HCT116 (cell line): Measurements from ENCODE around the gene SPATA6. TPM values are rescaled to one million over a fixed set of nuclear protein-coding genes. Genes with fewer than 3 reads are reported as not detected.

Source experiments
- ATAC-seq: fragments of 200-7000 bp; cut with Tn5 transposase; 2 replicates; pipeline ENCODE4 v1.9.1; 2020; ENCODE audit warnings: mild to moderate bottlenecking, moderate library complexity
- BruUV-seq: library from RNA; stranded (reverse); fragments of 400-500 nt; replicated peaks from 2 replicates; lab custom pipeline; 2021; lab: Mats Ljungman, UMichigan
- CTCF ChIA-PET: fragments of 300-600 bp; sonication (Branson Sonifier 250); formaldehyde crosslinking; loops from one replicate; lab custom pipeline; 2021; ENCODE audit warnings: antibody characterized with exemption; lab: Charles Lee
- POLR2A ChIA-PET: fragments of 300-600, 350-600 bp; sonication (Branson Sonifier 250); formaldehyde crosslinking; loops from one replicate; lab custom pipeline; 2021; ENCODE audit warnings: antibody characterized with exemption; lab: Charles Lee
- RAD21 ChIA-PET, 2 experiments: fragments of 300-600 bp; sonication (Branson Sonifier 250); formaldehyde crosslinking; loops; one replicate each; lab custom pipeline; 2023; ENCODE audit warnings: low total read pairs in 2 of 2; ENCODE audit not compliant: uncharacterized antibody in 2 of 2, unreplicated experiment in 2 of 2, low non-redundant PET in 1 of 2; lab: Charles Lee
- DNase-seq: peaks from one replicate; pipeline ENCODE4 v3.0.0-alpha.2; 2010; ENCODE audit warnings: low read depth, low spot score
- H2AFZ ChIP-seq: fragments of 200-600 bp; shearing (Covaris generic), sonication (generic); 2 replicates; pipeline ENCODE4 v1.6.1; 2017; ENCODE audit warnings: low read depth, mixed run types, mixed read lengths, antibody characterized with exemption, low read length; ENCODE audit not compliant: poor library complexity, severe bottlenecking
- H3K27ac ChIP-seq: 2 replicates; pipeline ENCODE4 v1.5.1; 2012; ENCODE audit warnings: low read depth, low read length
- H3K27me3 ChIP-seq: fragments of 200-600 bp; sonication (generic); 2 replicates; pipeline ENCODE4 v1.6.1; 2016; ENCODE audit warnings: mixed run types, low read length, mixed read lengths; ENCODE audit not compliant: insufficient read depth
- H3K36me3 ChIP-seq, 2 experiments: fragments of 200-500 bp in 1 of 2; fragments of 200-600 bp in 1 of 2; sonication (Bioruptor generic) in 1 of 2; sonication (generic) in 1 of 2; 2 replicates each; pipeline versions ENCODE4 v1.5.1 to v1.6.1; 2014 to 2016; ENCODE audit warnings: low read length in 2 of 2, inconsistent platforms in 1 of 2, mixed read lengths in 1 of 2, mixed run types in 1 of 2; ENCODE audit not compliant: insufficient read depth in 2 of 2, control insufficient read depth in 1 of 2
- H3K4me1 ChIP-seq, 2 experiments: fragments of 200-600 bp in 1 of 2; sonication (generic) in 1 of 2; 2 replicates each; pipeline versions ENCODE4 v1.5.1 to v1.6.1; 2012 to 2017; ENCODE audit warnings: low read length in 2 of 2, inconsistent platforms in 1 of 2, mild to moderate bottlenecking in 1 of 2, mixed read lengths in 1 of 2, mixed run types in 1 of 2, moderate library complexity in 1 of 2; ENCODE audit not compliant: insufficient read depth in 2 of 2, control insufficient read depth in 1 of 2
- H3K4me2 ChIP-seq: fragments of 200-600 bp; sonication (generic); 2 replicates; pipeline ENCODE4 v1.6.1; 2017; ENCODE audit warnings: mixed run types, low read length, mixed read lengths
- H3K4me3 ChIP-seq, 2 experiments: fragments of 200-600 bp in 1 of 2; sonication (generic) in 1 of 2; replicated peaks in 1 of 2; 2 replicates each; pipeline ENCODE4 v1.5.1; 2011 to 2016; ENCODE audit warnings: low read length in 2 of 2, control low read depth in 1 of 2, low read depth in 1 of 2, mild to moderate bottlenecking in 1 of 2, mixed read lengths in 1 of 2, mixed run types in 1 of 2
- H3K79me2 ChIP-seq: fragments of 200-600 bp; sonication (generic); 2 replicates; pipeline ENCODE4 v1.6.1; 2017; ENCODE audit warnings: mild to moderate bottlenecking, mixed run types, low read length, moderate library complexity, mixed read lengths; ENCODE audit not compliant: insufficient read depth
- H3K9ac ChIP-seq: fragments of 200-600 bp; sonication (generic); 2 replicates; pipeline ENCODE4 v1.6.1; 2016; ENCODE audit warnings: low read length, mixed read lengths
- H3K9me2 ChIP-seq: fragments of 200-600 bp; sonication (generic), shearing (Covaris generic); 2 replicates; pipeline ENCODE4 v1.6.1; 2017; ENCODE audit warnings: mixed run types, mild to moderate bottlenecking, moderate library complexity; ENCODE audit not compliant: insufficient read depth
- H3K9me3 ChIP-seq, 2 experiments: fragments of 200-500 bp in 1 of 2; fragments of 200-600 bp in 1 of 2; sonication (Bioruptor generic) in 1 of 2; sonication (generic) in 1 of 2; 2 replicates each; pipeline ENCODE4 v1.6.1; 2014 to 2017; ENCODE audit warnings: low read length in 2 of 2, mixed read lengths in 2 of 2, inconsistent platforms in 1 of 2, low read depth in 1 of 2, mild to moderate bottlenecking in 1 of 2, mixed run types in 1 of 2, moderate library complexity in 1 of 2; ENCODE audit not compliant: control insufficient read depth in 1 of 2, insufficient read depth in 1 of 2
- H4K20me1 ChIP-seq: fragments of 200-600 bp; sonication (generic), shearing (Covaris generic); 2 replicates; pipeline ENCODE4 v1.6.1; 2017; ENCODE audit warnings: mixed run types, mild to moderate bottlenecking, moderate library complexity; ENCODE audit not compliant: insufficient read depth
- ATF3 ChIP-seq: IDR thresholded peaks from 2 replicates; pipeline ENCODE4 v1.6.1; 2012
- CEBPB ChIP-seq: IDR thresholded peaks from 2 replicates; pipeline ENCODE4 v1.6.1; 2012; ENCODE audit warnings: low read depth
- CTCF ChIP-seq, 3 experiments: fragments of 200-600 bp in 1 of 3; sonication (generic) in 1 of 3; IDR thresholded peaks in 2 of 3; conservative IDR thresholded peaks in 1 of 3; 2 replicates each; pipeline ENCODE4 v1.5.1; 2012 to 2017; ENCODE audit warnings: low read depth in 2 of 3, low read length in 2 of 3, antibody characterized with exemption in 1 of 3, borderline replicate concordance in 1 of 3, control low read depth in 1 of 3, mild to moderate bottlenecking in 1 of 3, mixed read lengths in 1 of 3, mixed run types in 1 of 3, moderate library complexity in 1 of 3; ENCODE audit not compliant: insufficient read depth in 1 of 3
- FOSL1 ChIP-seq: IDR thresholded peaks from 2 replicates; pipeline ENCODE4 v1.6.1; 2012; ENCODE audit warnings: low read depth
- JUND ChIP-seq: IDR thresholded peaks from 2 replicates; pipeline ENCODE4 v1.6.1; 2012
- MAX ChIP-seq: IDR thresholded peaks from 2 replicates; pipeline ENCODE4 v1.6.1; 2012
- RAD21 ChIP-seq: IDR thresholded peaks from 2 replicates; pipeline ENCODE4 v1.6.1; 2012; ENCODE audit warnings: low read depth, mild to moderate bottlenecking
- SP1 ChIP-seq: IDR thresholded peaks from 2 replicates; pipeline ENCODE4 v1.6.1; 2012; ENCODE audit warnings: low read depth
- SRF ChIP-seq: IDR thresholded peaks from 2 replicates; pipeline ENCODE4 v1.6.1; 2012; ENCODE audit warnings: low read depth
- TCF7L2 ChIP-seq: IDR thresholded peaks from 2 replicates; pipeline ENCODE4 v1.7.0; 2011; ENCODE audit warnings: borderline replicate concordance, inconsistent platforms; ENCODE audit not compliant: insufficient read depth, insufficient read length; ENCODE audit errors: extremely low read depth
- ZBTB33 ChIP-seq: IDR thresholded peaks from 2 replicates; pipeline ENCODE4 v1.6.1; 2011; ENCODE audit warnings: mild to moderate bottlenecking, low read length, moderate library complexity; ENCODE audit not compliant: insufficient replicate concordance; ENCODE audit errors: extremely low read depth
- ZNF274 ChIP-seq: fragments of 200-500 bp; sonication (Bioruptor generic); IDR thresholded peaks from 2 replicates; pipeline ENCODE4 v1.6.1; 2014; ENCODE audit warnings: mild to moderate bottlenecking, low read depth, low read length, inconsistent platforms
- intact Hi-C: fragments of 100-400 bp; cut with micrococcal nuclease; formaldehyde crosslinking; loops from 2 replicates; pipeline ENCODE4 v1.10.0; 2022
- total RNA-seq: library from RNA; stranded (reverse); gene quantifications from one replicate; pipeline ENCODE4 v1.2.1, GENCODE V29; 2021; ENCODE audit not compliant: unreplicated experiment

SPATA6 gene
- total RNA-seq, 1 experiment from 2014 or later = 8.6 TPM

GRCh38 chr1:48472638-48473037 lies 634 bp upstream of the SPATA6 start:
- peak overlapping the region; percentile 91 for H3K4me2 ChIP-seq
- intact Hi-C loops = no loop called here
- H3K9me3 ChIP-seq = no peaks in the 10 kb centered on the region
- no peaks in the 10 kb centered on the region for H3K36me3 ChIP-seq
- ChIA-PET RAD21 (interaction anchor here in 1 of 2 experiments (0.8 kb wide), 1 partner anchor 58 kb away, joined by 3 read pairs; no protein-coding TSS in a partner anchor), POLR2A (interaction anchor here (0.8 to 1.3 kb wide), 6 partner anchors 9 to 43 kb away, joined by 3 to 6 read pairs (median 3); no protein-coding TSS in a partner anchor), CTCF (interaction anchor here (0.9 to 1.0 kb wide), 2 partner anchors 21 to 25 kb away, joined by 3 to 11 read pairs; no protein-coding TSS in a partner anchor)
- BruUV-seq = TSS peak; percentile 100
- H3K4me1 ChIP-seq = peaks cover 7 to 17% of the 10 kb centered on the region in 2 experiments; a peak in 2 of 4 replicates
- 0 out of 2 replicates have a peak overlapping the region, but pooled peaks have one; percentile 0 for H3K27ac ChIP-seq
- H3K79me2 ChIP-seq = no peaks in the 10 kb centered on the region
- TF ChIP-seq MAX (no peak), JUND (no peak), ZNF274 (no peak), SRF (no peak), RAD21 (no peak), ATF3 (no peak), CTCF (IDR thresholded peaks at IDR 0.05 in 2 of 3, conservative IDR thresholded peaks at IDR 0.05 in 1 of 3; ENCODE audit: borderline replicate concordance in 1 of 3, insufficient read depth in 1 of 3, low read depth in 2 of 3, low read length in 2 of 3) (no peak), ZBTB33 (no peak), CEBPB (no peak), FOSL1 (no peak), SP1 (no peak), TCF7L2 (no peak)
- H4K20me1 ChIP-seq = no peaks in the 10 kb centered on the region
- DNase-seq (no peak), ATAC-seq (no peak)
- peak overlapping the region; percentile 67 to 73 for H3K4me3 ChIP-seq
- H3K9ac ChIP-seq = peak overlapping the region; percentile 72
- H2AFZ ChIP-seq = peak overlapping the region; percentile 42
- H3K27me3 ChIP-seq = no peaks in the 10 kb centered on the region
- no peaks in the 10 kb centered on the region for H3K9me2 ChIP-seq
